ENCODE results near the gene ETV2.
"Not testable (repeated sequence)": the region's sequence is repeated elsewhere in the genome, so short reads cannot be mapped to it uniquely, and the experiment has no call there.

Gene ETV2

GRCh38 chr19:35628565-35629331 lies 12.8 kb upstream of the ETV2 start, which contains the start of gene RBM42:
Gene RBM42, plus strand, starts transcription at chr19:35629036. Its CDS starts 118 bp downstream, at chr19:35629154.
- peak; percentile 95 for DNase-seq (ENCODE audit: low spot score)

- no peak for DNase-seq (ENCODE audit: low spot score)
Measured at GRCh38 chr19:35629332-35629633, 12.3 kb upstream of the ETV2 start.

DNA sequence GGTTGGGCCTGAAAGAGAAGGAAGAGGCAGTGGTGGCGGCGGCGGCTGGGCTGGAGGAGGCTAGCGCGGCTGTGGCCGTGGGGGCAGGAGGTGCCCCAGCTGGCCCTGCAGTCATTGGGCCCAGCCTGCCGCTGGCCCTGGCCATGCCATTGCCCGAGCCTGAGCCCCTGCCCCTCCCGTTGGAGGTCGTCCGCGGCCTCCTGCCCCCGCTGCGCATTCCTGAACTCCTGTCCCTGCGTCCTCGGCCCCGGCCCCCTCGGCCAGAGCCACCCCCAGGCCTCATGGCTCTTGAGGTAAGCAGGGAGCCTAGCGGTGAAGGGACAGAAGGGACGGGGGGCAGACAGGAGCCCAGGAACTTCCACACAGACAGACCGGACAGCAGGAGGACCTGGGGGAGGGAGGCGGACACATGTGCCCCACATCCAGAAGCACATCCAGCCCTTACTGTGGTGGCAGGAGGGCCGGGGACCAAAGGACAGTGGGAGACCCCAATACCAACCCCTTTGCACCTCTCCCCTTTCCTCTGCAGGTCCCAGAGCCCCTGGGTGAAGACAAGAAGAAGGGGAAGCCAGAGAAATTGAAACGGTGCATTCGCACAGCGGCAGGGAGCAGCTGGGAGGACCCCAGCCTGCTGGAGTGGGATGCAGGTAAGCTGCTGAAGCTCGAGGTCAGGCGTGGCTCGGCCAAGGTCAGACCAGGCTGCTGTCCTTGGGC lies 7.7 kb upstream of the ETV2 start:
- DNase-seq (ENCODE audit: low spot score) = no peak

GRCh38 chr19:35636651-35637050 lies 4.9 kb upstream of the ETV2 start:
- no peak for DNase-seq (ENCODE audit: low spot score)

GRCh38 chr19:35637165-35637564 lies 4.4 kb upstream of the ETV2 start:
- DNase-seq (ENCODE audit: low spot score) = no peak

GRCh38 chr19:35639321-35639639 lies 2.3 kb upstream of the ETV2 start:
- no peak for DNase-seq (ENCODE audit: low spot score)

- no peak for DNase-seq (ENCODE audit: low spot score)
Measured at GRCh38 chr19:35639863-35640262, 1.7 kb upstream of the ETV2 start.

GRCh38 chr19:35642312-35642711 lies 767 bp downstream of the ETV2 start:
- DNase-seq (ENCODE audit: low spot score) = no peak

GRCh38 chr19:35642798-35643254 lies 1.3 kb downstream of the ETV2 start:
- DNase-seq (ENCODE audit: low spot score) = no peak

DNA sequence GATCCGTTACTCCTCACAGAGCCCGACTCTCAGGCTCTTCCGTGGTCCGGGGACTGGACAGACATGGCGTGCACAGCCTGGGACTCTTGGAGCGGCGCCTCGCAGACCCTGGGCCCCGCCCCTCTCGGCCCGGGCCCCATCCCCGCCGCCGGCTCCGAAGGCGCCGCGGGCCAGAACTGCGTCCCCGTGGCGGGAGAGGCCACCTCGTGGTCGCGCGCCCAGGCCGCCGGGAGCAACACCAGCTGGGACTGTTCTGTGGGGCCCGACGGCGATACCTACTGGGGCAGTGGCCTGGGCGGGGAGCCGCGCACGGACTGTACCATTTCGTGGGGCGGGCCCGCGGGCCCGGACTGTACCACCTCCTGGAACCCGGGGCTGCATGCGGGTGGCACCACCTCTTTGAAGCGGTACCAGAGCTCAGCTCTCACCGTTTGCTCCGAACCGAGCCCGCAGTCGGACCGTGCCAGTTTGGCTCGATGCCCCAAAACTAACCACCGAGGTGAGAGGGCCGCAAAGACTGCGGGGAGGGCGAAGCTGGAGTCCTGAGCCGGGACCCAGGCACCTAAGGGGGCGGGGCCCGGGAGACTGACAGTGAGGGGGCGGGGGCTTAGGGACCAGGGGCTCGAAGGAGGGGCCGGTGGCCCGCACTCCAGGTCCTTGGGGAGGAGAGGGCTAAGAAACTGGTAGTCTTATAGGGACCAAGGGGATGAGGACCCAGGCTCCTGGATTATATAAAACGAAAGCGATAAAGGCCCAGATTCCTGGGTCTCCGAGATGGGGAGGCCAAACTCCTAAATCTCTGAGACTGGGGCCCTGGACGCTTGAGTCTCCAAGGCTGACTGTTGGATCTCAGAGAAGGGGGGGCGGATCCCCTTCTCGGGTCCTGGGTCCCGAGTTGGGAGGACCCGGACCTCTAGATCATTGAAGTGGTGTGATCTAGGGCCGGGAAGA lies 2.0 kb downstream of the ETV2 start:
- no peak for DNase-seq (ENCODE audit: low spot score)

- DNase-seq (ENCODE audit: low spot score) = peak; percentile 53
Measured at GRCh38 chr19:35644206-35644986, 2.9 kb downstream of the ETV2 start.

GRCh38 chr19:35644987-35645679 lies 3.6 kb downstream of the ETV2 start:
- DNase-seq (ENCODE audit: low spot score) = peak; percentile 49

- DNase-seq (ENCODE audit: low spot score) = no peak
Measured at GRCh38 chr19:35645680-35646511, 4.4 kb downstream of the ETV2 start.

- DNase-seq (ENCODE audit: low spot score) = peak; percentile 98
Measured at GRCh38 chr19:35648017-35648961, 6.7 kb downstream of the ETV2 start, which contains the start of gene COX6B1. Gene COX6B1, plus strand, starts transcription at chr19:35648323. Its CDS starts 2,921 bp downstream, at chr19:35651244.

GRCh38 chr19:35650581-35650980 lies 9.0 kb downstream of the ETV2 start:
- DNase-seq (ENCODE audit: low spot score) = no peak

GRCh38 chr19:35654828-35655227 lies 13.3 kb downstream of the ETV2 start:
- not testable (repeated sequence) for DNase-seq (ENCODE audit: low spot score)

- DNase-seq (ENCODE audit: low spot score) = no peak
Measured at GRCh38 chr19:35655600-35655999, 14.1 kb downstream of the ETV2 start.

- DNase-seq (ENCODE audit: low spot score) = no peak
Measured at GRCh38 chr19:35656700-35657099, 15.2 kb downstream of the ETV2 start.
